Brain microvascular endothelial cell (primary cell): ENCODE measurements around the gene SART1.

Experiments used
- DNase-seq: peaks from one replicate; pipeline ENCODE4 v3.0.0-alpha.2; 2020
- H3K27ac ChIP-seq: fragments of 250-450 bp; sonication (Bioruptor Pico); 2 replicates; pipeline ENCODE4 v1.5.1; 2020; ENCODE audit warnings: mild to moderate bottlenecking, moderate library complexity
- H3K27me3 ChIP-seq: fragments of 250-450 bp; sonication (Bioruptor Pico); replicated peaks from 2 replicates; pipeline ENCODE4 v1.5.1; 2020; ENCODE audit warnings: mild to moderate bottlenecking
- H3K36me3 ChIP-seq: fragments of 250-450 bp; sonication (Bioruptor Pico); replicated peaks from 2 replicates; pipeline ENCODE4 v1.5.1; 2020; ENCODE audit warnings: mild to moderate bottlenecking
- H3K4me3 ChIP-seq: 2 replicates; pipeline ENCODE4 v1.5.1; 2011; ENCODE audit warnings: low read depth, mild to moderate bottlenecking, control low read depth, low read length, moderate library complexity
- in situ Hi-C: cut with HindIII; loops from 2 replicates; pipeline ENCODE4 v1.10.0; 2017; ENCODE audit warnings: low sequenced_read_pairs, low pct_ligation_motif_present
- TF ChIP-seq, protein P1 (sequence below): IDR thresholded peaks from 2 replicates; pipeline ENCODE4 v1.5.1; 2011; ENCODE audit warnings: low read depth, mild to moderate bottlenecking, moderate library complexity, low read length, control low read depth, inconsistent platforms; ENCODE audit errors: missing control alignments

The SART1 gene

DNA sequence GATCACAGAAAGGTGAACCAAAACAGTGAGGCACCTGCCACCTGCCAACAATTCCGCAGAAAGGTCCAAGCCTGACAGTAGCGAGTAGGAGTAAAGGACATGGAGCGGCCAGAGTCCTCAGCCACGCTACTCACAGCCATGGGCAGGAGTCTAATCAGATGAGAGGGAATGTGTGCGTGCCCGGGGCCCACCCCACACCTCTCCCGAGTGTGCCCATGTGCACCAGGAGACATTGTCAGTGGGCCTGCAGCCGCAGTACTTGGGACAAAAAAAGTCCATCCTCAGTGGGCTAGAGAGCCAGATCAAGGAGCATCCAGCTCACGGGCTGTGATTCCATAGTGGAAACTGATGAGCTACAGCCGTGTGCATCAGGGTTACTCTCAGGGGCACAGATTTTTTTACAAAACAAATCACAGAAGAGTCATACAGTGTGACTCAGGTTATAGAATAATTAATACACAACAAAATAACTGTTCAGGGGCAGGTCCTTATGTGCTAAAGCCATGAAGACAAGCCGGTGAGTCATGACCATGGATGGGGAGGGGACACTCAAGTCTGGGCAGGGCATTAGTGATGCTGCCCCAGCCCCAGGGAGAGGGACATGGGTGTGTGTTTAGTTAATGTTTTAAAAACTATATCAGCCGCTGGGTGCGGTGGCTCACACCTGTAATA lies 12.0 kb downstream of the SART1 start:
- no peak overlapping the region for H3K27ac ChIP-seq
- no peaks in the 10 kb centered on the region for H3K27me3 ChIP-seq
- in situ Hi-C loops, result no loop called here
- peaks cover 46% of the 10 kb centered on the region for H3K36me3 ChIP-seq
- H3K4me3 ChIP-seq, result no peak overlapping the region
- peak; percentile 13 for DNase-seq
- TF ChIP-seq, protein P1, sequence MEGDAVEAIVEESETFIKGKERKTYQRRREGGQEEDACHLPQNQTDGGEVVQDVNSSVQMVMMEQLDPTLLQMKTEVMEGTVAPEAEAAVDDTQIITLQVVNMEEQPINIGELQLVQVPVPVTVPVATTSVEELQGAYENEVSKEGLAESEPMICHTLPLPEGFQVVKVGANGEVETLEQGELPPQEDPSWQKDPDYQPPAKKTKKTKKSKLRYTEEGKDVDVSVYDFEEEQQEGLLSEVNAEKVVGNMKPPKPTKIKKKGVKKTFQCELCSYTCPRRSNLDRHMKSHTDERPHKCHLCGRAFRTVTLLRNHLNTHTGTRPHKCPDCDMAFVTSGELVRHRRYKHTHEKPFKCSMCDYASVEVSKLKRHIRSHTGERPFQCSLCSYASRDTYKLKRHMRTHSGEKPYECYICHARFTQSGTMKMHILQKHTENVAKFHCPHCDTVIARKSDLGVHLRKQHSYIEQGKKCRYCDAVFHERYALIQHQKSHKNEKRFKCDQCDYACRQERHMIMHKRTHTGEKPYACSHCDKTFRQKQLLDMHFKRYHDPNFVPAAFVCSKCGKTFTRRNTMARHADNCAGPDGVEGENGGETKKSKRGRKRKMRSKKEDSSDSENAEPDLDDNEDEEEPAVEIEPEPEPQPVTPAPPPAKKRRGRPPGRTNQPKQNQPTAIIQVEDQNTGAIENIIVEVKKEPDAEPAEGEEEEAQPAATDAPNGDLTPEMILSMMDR, result no peak

DNA sequence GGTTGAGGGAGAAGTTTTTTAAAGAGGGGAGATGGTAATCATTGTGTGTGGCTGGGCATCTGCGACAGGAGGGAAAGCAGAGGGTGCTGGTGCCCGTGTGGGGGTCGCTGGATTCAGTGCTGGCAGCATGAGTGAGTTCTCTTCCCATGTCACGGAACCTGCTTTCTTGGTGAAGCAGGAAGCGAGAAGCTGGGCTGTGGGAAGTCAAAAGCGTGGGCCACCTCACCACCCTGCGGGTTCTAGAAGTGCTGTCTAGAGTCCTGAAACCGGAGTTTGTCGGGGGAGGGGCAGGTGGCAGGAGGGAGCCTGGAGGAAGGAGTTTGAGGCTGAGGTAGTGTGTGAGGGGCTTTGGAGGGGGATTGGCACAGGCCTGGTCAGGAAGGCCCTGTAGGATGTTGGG lies 14.2 kb downstream of the SART1 start:
- no peak overlapping the region for H3K27ac ChIP-seq
- no peaks in the 10 kb centered on the region for H3K27me3 ChIP-seq
- DNase-seq, result no peak
- peaks cover 38% of the 10 kb centered on the region for H3K36me3 ChIP-seq
- TF ChIP-seq, protein P1, result no peak
- in situ Hi-C loops, result no loop called here
- no peak overlapping the region for H3K4me3 ChIP-seq

DNA sequence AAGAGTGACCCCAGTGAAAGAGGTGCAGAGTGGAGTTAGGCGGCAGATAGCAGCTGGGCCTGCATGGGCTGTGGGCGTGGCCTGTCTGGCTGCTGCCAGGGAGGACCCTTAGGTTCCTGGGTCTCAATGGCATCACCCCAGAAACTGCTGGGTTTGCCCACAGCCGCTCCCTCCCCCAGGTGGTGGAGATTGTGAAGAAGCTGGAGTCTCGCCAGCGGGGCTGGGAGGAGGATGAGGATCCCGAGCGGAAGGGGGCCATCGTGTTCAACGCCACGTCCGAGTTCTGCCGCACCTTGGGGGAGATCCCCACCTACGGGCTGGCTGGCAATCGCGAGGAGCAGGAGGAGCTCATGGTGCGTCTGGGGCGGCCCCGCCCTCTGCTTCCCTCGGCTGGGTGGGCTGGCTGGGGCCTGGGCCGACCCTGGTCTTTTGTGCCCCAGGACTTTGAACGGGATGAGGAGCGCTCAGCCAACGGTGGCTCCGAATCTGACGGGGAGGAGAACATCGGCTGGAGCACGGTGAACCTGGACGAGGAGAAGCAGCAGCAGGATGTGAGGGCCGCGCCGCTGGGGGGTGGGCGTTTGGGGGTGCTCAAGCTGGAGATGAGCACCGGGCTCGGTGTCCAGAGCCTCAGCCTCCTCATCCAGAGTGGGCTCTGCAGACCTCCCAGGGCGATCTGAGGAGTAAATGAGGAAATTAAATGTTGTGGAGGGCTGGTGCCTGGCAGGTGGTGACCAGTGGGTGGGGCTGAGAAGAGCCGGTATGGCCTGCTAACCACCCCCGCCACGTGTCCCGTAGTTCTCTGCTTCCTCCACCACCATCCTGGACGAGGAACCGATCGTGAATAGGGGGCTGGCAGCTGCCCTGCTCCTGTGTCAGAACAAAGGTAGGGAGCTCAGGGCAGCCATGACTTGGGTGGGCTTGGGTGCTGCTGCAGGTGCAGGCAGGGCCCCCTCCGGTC lies 15.0 kb downstream of the SART1 start:
- Histone ChIP-seq H3K36me3 (peaks cover 38% of the 10 kb centered on the region), H3K4me3 (no peak overlapping the region), H3K27me3 (no peaks in the 10 kb centered on the region), H3K27ac (no peak overlapping the region)
- DNase-seq, result no peak
- TF ChIP-seq, protein P1, result no peak
- in situ Hi-C loops, result no loop called here

DNA sequence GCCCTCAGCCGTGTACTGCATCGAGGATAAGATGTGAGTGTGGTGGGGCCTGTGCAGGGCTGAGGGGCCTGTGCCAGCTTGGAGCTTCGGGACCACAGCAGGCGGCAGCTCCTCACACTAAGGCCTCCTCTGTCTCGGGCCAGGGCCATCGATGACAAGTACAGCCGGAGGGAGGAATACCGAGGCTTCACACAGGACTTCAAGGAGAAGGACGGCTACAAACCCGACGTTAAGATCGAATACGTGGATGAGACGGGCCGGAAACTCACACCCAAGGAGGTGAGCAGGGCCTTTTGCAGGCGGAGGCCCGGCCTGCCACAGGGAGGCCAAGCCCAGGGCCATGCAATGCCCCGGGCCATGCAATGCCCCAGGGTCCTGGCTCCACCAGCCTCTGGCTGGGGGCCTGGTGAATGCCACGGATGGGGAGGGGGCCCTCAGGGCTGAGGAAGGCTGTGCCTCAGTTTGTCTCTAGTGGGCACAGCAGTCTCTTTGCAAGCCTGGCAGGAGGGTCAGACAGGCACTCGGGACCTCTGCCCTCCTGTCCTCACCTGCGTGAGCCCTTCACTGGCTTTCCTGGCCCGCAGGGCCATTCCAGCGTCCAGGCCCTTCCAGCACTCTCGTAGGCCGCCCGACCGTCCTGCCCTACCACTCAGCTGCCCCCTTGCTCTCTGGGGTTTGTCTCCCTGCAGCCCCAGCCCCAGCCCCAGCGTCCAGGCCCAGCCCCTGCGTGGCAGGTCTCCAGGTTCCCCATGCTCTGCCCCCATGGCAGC lies 16.3 kb downstream of the SART1 start:
- Histone ChIP-seq H3K36me3 (peaks cover 35% of the 10 kb centered on the region), H3K27ac (no peak overlapping the region), H3K27me3 (no peaks in the 10 kb centered on the region), H3K4me3 (no peak overlapping the region)
- in situ Hi-C loops, result no loop called here
- DNase-seq, result no peak
- TF ChIP-seq, protein P1, result no peak

DNA sequence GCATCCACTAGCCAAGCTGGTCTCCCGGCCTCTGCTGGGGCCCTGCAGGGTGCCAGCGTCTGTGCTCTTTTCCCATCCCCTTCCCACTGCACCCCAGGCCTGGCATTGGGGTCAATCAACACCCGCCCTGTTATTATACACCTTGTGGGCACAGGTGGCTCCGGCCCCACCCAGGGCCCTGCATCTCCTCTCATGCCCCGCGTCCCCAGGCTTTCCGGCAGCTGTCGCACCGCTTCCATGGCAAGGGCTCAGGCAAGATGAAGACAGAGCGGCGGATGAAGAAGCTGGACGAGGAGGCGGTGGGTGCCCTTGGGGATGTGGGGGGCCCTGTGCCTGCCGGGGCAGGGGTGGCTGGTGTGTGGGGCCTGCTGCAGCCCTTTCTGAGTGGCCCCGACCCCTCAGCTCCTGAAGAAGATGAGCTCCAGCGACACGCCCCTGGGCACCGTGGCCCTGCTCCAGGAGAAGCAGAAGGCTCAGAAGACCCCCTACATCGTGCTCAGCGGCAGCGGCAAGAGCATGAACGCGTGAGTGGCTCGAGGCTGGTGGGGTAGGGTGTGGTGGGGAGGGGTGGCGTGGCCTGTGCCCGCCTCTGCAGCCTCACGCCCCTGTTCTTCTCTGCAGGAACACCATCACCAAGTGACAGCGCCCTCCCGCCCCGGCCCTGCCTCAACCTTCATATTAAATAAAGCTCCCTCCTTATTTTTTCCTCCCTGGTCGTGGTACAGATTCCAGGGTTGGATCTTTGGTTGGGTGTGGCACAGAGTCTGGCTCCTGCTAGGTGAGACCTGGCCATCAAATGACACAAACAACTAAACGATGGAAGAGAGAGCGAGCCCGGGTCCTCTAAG lies 17.1 kb downstream of the SART1 start:
- no peak for DNase-seq
- Histone ChIP-seq H3K4me3 (no peak overlapping the region), H3K36me3 (peaks cover 30% of the 10 kb centered on the region), H3K27ac (no peak overlapping the region), H3K27me3 (no peaks in the 10 kb centered on the region)
- TF ChIP-seq, protein P1, result no peak
- in situ Hi-C loops, result no loop called here
